ENCODE data around the gene MSANTD1. TPM values are rescaled to one million over a fixed set of nuclear protein-coding genes. Genes with fewer than 3 reads are reported as not detected.

Gene MSANTD1
- total and polyA plus RNA-seq, 2 of the 8 experiments (the other 6 are each of a cell fraction or from before 2014, with no cell fraction given), result 0.23 to 0.45 TPM

GRCh38 chr4:3253808-3254207, 4.8 kb downstream of the MSANTD1 start (continued):
- no peak for TF ChIP-seq CHD7 (IDR thresholded peaks at IDR 0.05; ENCODE audit: insufficient replicate concordance, low read length)
- TF ChIP-seq CTCF (IDR thresholded peaks at IDR 0.05; ENCODE audit: control extremely low read depth in 1 of 3, insufficient read depth in 1 of 3, low read depth in 1 of 3, low read length in 3 of 3), result no peak
- no peak for TF ChIP-seq KDM1A (IDR thresholded peaks at IDR 0.05; ENCODE audit: borderline replicate concordance, low read length)

All from H1 (cell line).